GM18499 (cell line): Measurements from ENCODE around the gene SNTG2.
"Not testable (repeated sequence)": the region's sequence is repeated elsewhere in the genome, so short reads cannot be mapped to it uniquely, and the experiment has no call there.

Experiments used
- ATAC-seq: cut with Tn5 transposase; IDR thresholded peaks from one replicate; pipeline ENCODE4 v1.9.1; 2021; ENCODE audit warnings: moderate number of reproducible peaks; ENCODE audit not compliant: insufficient read depth, unreplicated experiment

Gene SNTG2

DNA sequence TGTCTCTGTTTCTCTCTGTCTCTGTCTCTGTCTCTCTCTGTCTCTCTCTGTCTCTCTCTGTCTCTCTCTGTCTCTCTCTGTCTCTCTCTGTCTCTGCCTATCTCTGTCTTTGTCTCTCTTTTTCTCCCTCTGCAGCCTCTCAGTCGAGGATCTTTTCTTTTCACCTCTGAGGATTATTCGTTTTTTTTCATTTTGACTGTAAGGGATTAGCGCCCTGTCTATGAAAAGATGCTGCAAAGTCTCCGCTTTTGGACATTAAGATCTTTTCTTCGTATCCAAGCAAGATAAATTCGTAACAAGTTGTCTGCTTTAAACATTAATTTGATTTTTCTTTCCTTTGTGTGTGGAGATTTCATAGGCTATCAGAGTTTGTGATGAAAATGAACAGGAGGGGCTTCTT, 271.4 kb downstream of the SNTG2 start:
- ATAC-seq, result no peak

DNA sequence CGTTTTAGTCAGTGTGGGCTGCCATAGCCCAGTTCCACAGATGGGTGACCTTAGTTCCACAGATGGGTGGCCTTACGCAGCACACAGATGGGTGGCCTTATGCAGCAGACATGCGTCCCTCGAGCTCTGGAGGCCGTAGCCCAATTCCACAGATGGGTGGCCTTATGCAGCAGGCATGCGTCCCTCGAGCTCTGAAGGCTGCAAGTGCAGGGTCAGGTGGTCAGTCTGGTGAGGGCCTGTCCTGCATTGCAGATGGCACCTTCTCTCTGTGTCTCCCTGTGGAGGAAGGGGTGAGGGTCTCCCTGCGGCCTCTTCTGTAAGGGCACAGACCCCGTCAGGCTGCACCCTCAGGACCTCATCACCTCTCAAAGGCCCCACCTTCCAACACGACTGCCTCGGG, 273.1 kb downstream of the SNTG2 start:
- ATAC-seq, result no peak

DNA sequence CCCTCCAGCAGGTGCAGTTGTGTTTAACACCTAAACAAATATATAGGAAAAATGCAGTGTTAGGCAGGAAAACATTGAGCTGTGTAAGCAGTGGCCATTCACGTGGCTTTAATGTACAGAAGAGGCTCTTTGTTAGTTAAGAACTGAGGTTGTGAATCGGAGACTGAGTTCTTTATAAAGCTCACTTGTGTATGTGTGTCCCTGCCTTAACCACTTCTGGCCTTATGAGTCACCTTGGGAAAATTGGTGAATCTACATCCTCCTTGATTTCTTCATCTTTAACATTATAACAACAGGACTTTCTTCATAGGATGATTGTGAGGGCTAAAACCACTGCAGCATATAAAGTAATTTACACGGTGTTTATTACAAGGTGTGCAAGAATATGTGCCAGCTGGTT, 274.3 kb downstream of the SNTG2 start:
- no peak for ATAC-seq

DNA sequence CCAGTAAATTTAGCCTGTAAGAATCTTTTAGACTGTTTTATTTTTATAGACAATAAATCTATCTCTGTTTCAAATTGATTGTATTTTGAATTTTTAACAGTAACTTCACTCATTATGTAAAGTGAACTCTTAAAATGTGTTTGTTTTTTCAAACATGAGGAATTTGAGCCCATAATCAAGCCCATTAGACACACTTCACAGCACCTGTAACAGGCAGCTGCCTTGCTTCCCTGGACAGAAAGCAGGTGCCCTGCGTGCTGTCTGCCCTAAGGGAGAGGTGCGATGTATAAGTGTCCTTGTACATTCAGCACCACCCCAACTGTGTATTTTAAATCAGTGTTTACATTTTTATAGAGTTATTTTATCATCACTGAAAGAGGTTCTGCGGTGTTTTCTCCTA, 276.1 kb downstream of the SNTG2 start:
- no peak for ATAC-seq

DNA sequence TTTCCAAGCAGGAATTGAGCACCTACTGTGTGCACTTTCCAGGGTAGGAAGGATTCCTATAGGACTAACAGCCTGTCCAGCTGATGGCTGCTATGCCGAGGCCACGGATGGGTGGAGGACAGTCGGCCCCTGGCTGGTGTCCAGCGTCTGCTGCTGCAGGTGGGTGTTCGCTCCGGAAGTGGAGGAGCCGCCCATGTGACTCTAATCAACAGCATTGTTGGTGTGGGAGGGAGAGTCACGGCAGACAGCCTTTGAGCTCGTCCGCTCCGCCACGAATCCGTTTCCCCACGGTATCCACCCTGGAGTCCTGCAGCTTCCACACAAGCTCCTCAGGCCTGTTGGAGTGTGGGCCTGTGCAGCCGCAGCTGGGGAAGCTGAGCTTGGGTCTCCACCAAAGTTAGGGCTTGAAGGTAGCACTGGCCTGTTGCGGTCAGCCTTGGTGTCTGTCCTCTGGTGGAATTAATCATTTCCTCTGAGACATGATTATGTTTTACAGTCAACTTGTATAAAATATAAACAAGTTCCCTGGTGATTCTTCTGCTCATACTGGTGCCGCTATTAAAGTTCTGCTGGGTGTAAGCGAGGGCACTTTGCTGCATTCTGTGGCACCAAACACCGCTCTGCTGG, 276.7 kb downstream of the SNTG2 start:
- ATAC-seq, result no peak

- not testable (repeated sequence) for ATAC-seq
Measured at GRCh38 chr2:1229596-1229995, 278.9 kb downstream of the SNTG2 start.

DNA sequence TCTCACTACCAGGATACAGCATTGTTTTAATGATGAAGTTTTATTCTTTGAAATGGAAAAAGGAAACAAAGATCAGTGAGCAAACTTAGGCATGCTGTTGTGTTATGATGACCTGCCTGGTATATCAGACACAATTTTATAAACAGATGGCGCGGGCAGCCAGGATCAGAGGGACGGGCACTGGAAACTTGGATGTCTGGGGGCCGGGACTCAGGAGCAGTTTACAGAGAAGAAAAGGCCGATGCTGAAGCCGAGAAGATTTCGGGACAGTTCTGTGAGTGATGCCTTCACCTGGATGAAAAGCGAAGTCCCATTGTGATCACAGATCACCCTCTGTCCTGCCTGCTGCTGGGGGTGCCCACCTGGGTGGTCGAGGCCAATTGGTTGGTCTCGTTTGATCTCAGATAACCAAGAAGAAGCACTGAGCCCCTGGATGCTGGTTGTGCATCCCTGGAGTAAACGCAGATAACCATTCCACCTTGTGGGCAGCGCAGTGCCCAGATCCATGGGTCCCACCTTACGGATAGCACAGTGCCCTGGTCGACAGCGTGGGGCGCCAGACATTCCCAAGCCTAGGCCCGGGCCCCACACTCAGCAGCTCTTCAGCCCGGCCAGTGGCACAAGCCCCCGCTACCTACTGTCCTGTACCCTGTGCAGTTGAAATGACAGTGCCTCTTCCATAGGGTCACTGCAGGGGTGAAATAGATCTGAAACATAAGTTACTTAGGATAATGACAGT, 279.7 kb downstream of the SNTG2 start:
- no peak for ATAC-seq

GRCh38 chr2:1231466-1232063, 280.9 kb downstream of the SNTG2 start:
- ATAC-seq, result no peak

- no peak for ATAC-seq
Measured at GRCh38 chr2:1233281-1233680, 282.6 kb downstream of the SNTG2 start.

DNA sequence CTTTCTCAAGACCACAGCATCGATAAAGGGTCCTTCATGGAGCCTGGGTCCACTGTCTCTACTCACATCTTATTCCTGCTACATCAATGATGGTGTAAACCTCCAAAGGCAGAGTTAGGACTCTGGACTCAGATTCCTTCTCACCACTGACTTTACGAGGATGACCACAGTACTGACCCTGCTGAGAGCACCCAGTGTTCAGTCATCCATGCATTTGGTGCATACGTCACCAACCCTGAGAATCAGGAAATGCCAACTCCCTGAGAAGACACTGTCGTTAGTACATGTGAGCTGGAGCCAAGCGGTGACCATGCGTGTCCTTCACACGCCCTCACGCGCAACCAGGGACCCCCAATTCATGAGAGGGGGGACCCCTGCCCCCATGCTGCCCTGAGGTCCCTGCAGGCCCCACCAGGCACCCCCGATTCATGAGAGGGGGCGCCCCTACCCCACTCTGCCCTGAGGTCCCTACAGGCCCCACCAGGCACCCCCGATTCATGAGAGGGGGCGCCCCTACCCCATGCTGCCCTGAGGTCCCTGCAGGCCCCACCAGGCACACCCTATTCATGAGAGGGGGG, 284.2 kb downstream of the SNTG2 start:
- no peak for ATAC-seq

DNA sequence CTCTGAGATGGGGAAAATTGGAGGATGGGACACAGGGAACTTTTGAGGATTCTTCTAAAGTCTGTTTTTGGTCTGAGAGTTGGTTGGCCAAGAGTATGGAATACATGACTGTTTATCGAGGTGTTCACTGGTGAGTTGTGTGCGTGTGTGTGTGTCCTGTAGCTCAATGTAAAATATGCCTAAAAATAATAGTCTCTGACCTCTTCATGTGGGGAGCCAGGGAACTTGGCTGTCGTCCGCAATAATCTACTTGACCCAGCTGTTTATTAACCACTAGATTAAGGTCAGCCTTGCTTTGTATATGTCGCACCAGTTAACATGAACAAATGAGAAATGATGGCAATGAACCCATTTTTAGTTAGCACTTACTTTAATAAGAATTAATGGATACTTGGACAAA, 285.2 kb downstream of the SNTG2 start:
- no peak for ATAC-seq

GRCh38 chr2:1236606-1237005, 286.0 kb downstream of the SNTG2 start:
- no peak for ATAC-seq

- no peak for ATAC-seq
Measured at GRCh38 chr2:1237783-1238182, 287.1 kb downstream of the SNTG2 start.

DNA sequence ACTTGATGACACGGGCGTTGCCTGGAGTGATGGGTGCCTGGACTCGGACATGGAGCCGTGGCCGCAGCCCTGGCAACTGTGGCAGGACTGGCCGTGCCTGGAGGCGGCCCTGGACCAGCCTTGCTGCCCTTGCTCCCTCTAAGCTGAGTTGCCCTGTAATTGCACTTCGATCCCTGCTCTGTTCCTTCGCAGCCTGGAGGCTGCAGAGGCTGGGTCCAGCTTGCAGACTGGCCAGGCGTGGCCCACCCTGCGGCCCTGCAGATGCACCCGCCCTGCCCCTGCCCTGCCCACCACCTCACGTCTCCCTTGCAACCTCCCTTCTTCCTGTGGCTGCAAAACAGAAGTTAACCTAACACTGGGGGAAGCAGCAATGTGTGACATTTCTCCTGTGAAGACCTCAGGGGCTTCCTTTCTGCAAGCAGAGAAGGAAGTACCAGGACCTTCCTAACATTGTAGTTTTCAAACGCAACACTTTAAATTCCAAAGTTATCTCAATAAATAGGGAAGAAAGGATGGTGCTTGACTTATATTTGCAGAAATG, 288.0 kb downstream of the SNTG2 start:
- ATAC-seq, result no peak

- ATAC-seq, result no peak
Measured at GRCh38 chr2:1245193-1245592, 294.5 kb downstream of the SNTG2 start.

GRCh38 chr2:1246239-1246638, 295.6 kb downstream of the SNTG2 start:
- ATAC-seq, result no peak

DNA sequence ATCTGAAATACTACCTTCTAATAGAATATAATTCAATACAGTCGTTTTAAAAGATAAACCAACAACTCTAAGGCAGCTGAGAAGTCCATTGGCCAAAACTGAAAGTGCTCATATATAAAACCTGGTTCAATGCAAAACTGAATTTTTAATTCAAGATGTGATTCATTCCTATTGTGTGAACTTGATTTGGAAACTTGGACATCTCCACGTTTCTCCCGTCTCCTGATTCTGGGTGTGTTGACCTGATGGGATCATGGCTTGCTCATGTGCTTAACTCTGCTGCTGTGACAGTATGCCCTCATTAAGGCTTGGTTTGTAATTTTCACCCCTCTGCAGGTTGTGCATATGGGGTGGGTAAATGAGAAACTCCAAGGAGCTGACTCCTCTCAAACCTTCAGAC, 296.3 kb downstream of the SNTG2 start:
- ATAC-seq, result no peak

- no peak for ATAC-seq
Measured at GRCh38 chr2:1248187-1248586, 297.5 kb downstream of the SNTG2 start.

DNA sequence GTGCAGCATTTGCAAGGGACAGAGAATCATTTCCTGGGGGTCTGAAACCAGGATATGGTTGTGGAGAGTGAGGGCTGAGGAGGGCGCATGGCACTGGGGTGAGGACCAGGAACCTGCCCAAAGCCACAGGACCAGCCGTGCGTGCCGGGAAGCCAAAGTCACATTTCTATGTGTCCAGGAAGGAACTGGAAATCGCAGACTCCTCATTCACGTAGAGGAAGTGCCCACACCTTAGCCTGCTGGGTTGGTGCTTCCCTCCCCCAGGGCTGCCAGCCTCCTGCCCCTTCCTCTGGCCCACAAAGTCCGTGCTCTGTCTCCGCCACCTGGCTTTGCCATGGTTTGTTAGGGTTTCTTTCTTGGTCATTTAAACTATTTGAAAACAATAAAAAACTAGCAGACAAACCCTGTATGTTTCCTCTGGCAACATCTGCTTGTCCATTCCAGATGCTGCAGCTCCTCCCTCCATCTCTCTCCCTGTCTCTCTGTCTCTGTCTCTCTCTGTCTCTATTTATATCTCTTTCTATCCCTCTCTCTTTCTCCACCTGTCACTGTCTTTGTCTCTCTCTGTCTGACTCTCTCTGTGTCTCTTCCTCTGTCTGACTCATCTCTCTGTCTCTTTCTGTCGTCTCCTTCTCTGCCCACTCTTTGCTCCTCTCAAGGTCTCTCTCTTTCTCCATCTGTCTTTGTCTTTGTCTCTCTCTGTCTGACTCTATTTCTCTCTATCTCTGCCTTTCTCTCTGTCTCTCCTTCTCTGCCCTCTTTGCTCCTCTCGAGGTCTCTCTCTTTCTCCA, 299.4 kb downstream of the SNTG2 start:
- ATAC-seq, result no peak

- ATAC-seq, result no peak
Measured at GRCh38 chr2:1251520-1251919, 300.9 kb downstream of the SNTG2 start.
